ENCODE measurements around the gene PCDHB11.
"Not testable (repeated sequence)": the region's sequence is repeated elsewhere in the genome, so short reads cannot be mapped to it uniquely, and the experiment has no call there.

Gene PCDHB11

DNA sequence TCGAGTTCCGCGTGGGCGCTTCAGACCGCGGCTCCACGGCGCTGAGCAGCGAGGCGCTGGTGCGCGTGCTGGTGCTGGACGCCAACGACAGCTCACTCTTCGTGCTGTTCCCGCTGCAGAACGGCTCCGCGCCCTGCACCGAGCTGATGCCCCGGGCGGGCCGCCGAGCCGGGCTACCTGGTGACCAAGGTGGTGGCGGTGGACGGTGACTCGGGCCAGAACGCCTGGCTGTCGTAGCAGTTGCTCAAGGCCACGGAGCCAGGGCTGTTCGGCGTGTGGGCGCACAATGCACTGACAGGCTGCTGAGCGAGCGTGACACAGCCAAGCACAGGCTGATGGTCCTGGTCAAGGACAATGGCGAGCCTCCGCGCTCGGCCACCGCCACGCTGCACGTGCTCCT, 42.1 kb downstream of the PCDHB11 start:
- DNase-seq (ENCODE audit: low read depth): no peak

DNA sequence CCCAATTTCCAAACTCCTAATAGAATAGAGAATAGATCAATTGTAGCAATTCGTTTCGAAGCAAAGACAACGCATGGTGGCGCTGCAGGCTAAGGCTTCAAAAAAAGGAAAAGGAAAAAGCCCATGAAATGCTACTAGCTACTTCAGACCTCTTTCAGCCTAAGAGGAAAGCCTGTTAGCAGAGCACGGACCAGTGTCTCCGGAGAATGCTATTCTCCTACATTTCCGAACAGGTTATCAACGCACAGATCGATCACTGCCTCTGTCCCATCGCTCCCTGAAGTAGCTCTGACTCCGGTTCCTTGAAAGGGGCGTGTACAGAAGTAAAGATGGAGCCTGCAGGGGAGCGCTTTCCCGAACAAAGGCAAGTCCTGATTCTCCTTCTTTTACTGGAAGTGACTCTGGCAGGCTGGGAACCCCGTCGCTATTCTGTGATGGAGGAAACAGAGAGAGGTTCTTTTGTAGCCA, 45.9 kb downstream of the PCDHB11 start, which contains the start of gene PCDHB15:
TSS of gene PCDHB15 (plus strand) at position 146 of the 468 bp plus-strand sequence. CDS start at position 330, 184 bp downstream.
- no peak for DNase-seq (ENCODE audit: low read depth)

DNA sequence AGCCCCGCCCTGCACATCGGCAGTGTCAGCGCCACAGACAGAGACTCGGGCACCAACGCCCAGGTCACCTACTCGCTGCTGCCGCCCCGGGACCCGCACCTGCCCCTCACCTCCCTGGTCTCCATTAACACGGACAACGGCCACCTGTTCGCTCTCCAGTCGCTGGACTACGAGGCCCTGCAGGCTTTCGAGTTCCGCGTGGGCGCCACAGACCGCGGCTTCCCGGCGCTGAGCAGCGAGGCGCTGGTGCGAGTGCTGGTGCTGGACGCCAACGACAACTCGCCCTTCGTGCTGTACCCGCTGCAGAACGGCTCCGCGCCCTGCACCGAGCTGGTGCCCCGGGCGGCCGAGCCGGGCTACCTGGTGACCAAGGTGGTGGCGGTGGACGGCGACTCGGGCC, 47.5 kb downstream of the PCDHB11 start:
- not testable (repeated sequence) for DNase-seq (ENCODE audit: low read depth)

DNA sequence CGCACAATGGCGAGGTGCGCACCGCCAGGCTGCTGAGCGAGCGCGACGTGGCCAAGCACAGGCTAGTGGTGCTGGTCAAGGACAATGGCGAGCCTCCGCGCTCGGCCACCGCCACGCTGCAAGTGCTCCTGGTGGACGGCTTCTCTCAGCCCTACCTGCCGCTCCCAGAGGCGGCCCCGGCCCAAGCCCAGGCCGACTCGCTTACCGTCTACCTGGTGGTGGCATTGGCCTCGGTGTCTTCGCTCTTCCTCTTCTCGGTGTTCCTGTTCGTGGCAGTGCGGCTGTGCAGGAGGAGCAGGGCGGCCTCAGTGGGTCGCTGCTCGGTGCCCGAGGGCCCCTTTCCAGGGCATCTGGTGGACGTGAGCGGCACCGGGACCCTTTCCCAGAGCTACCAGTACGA, 48.0 kb downstream of the PCDHB11 start:
- DNase-seq (ENCODE audit: low read depth): not testable (repeated sequence)

DNA sequence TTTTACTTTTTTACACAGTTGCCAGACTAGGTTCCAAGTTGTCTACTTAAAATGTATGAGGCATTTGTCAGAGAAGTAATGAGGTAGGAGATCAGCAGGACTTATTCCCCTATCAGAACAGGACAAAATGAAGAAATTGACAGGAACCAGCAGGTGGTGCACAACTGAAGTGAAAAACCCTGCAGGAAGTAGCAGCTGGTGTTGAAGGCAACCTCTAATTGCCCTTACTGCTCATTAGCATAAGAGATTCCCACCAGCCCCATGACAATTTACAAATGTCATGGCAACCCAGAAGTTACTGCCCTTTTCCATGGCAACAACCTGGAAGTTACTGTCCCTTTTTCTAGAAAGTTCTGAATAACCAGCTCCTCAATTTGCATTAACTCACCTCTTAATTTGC, 51.1 kb downstream of the PCDHB11 start:
- no peak for DNase-seq (ENCODE audit: low read depth)

All from activated T-helper 9 cell treated with anti-CD3 and anti-CD28 coated beads, Interleukin-2, amount 50 U/mL, for 16 hours (primary cell).